B cell (primary cell): Measurements from ENCODE around the gene FHIP1A. TPM values are rescaled to one million over a fixed set of nuclear protein-coding genes. Genes with fewer than 3 reads are reported as not detected.

Source experiments
- ATAC-seq: fragments of 200-7000 bp; cut with Tn5 transposase; one replicate; pipeline ENCODE4 v1.10.0; 2021; ENCODE audit warnings: low read depth, mild to moderate bottlenecking, moderate number of reproducible peaks, moderate library complexity
- CTCF ChIA-PET: fragments of 350-600 bp; sonication (Branson Sonifier 250); formaldehyde crosslinking; loops from one replicate; lab custom pipeline; 2021; ENCODE audit warnings: antibody characterized with exemption, inconsistent platforms; lab: Charles Lee
- POLR2A ChIA-PET: fragments of 350-600 bp; sonication (Branson Sonifier 250); formaldehyde crosslinking; loops from one replicate; lab custom pipeline; 2021; ENCODE audit warnings: antibody characterized with exemption; lab: Charles Lee
- DNase-seq: peaks from one replicate; pipeline ENCODE4 v3.0.0; 2013
- H2AFZ ChIP-seq: 2 replicates; pipeline ENCODE4 v1.6.1; 2012; ENCODE audit warnings: mild to moderate bottlenecking, low read depth, low read length; ENCODE audit not compliant: insufficient read depth, poor library complexity, severe bottlenecking
- H3K27ac ChIP-seq, 2 donors: 1 replicate in 1 of 2; 2 replicates in 1 of 2; pipeline ENCODE4 v1.5.1; 2012 to 2013; ENCODE audit warnings: low read length in 2 of 2, mild to moderate bottlenecking in 2 of 2, moderate library complexity in 1 of 2
- H3K27me3 ChIP-seq, 4 experiments: fragments of 200-600 bp in 1 of 4; sonication (generic) in 1 of 4; replicated peaks in 1 of 4; 1 replicate in 2 of 4; 2 replicates in 2 of 4; pipeline versions ENCODE4 v1.6.1 to v1.7.0; 2013 to 2016; ENCODE audit warnings: low read length in 3 of 4, mild to moderate bottlenecking in 2 of 4, mixed read lengths in 1 of 4, moderate library complexity in 1 of 4; ENCODE audit not compliant: insufficient read depth in 4 of 4, control insufficient read depth in 3 of 4; ENCODE audit errors: control extremely low read depth in 1 of 4
- H3K36me3 ChIP-seq, 2 experiments: replicated peaks in 1 of 2; 1 replicate in 1 of 2; 2 replicates in 1 of 2; pipeline versions ENCODE4 v1.6.1 to v1.7.1; 2013; ENCODE audit warnings: low read length in 1 of 2; ENCODE audit not compliant: insufficient read depth in 2 of 2, control insufficient read depth in 1 of 2; ENCODE audit errors: control extremely low read depth in 1 of 2, extremely low read depth in 1 of 2
- H3K4me1 ChIP-seq, 2 donors: fragments of 200-600 bp in 1 of 2; sonication (generic) in 1 of 2; 1 replicate in 1 of 2; 2 replicates in 1 of 2; pipeline versions ENCODE4 v1.5.1 to v1.6.1; 2013 to 2017; ENCODE audit warnings: low read length in 2 of 2; ENCODE audit not compliant: control insufficient read depth in 2 of 2, insufficient read depth in 2 of 2
- H3K4me2 ChIP-seq: replicated peaks from 2 replicates; pipeline ENCODE3; 2012; ENCODE audit warnings: mild to moderate bottlenecking, low read depth, low read length; ENCODE audit not compliant: poor library complexity, severe bottlenecking
- H3K4me3 ChIP-seq, 5 experiments: fragments of 200-600 bp in 1 of 5; sonication (generic) in 1 of 5; 1 replicate in 3 of 5; 2 replicates in 2 of 5; pipeline versions ENCODE4 v1.5.1 to v1.7.0; 2011 to 2016; ENCODE audit warnings: low read length in 4 of 5, mild to moderate bottlenecking in 4 of 5, low read depth in 2 of 5, control low read depth in 1 of 5, moderate library complexity in 1 of 5; ENCODE audit not compliant: insufficient read depth in 1 of 5; ENCODE audit errors: control extremely low read depth in 1 of 5, extremely low read depth in 1 of 5
- H3K79me2 ChIP-seq: fragments of 200-600 bp; sonication (generic); one replicate; pipeline ENCODE4 v1.6.0; 2016; ENCODE audit warnings: low read length; ENCODE audit not compliant: control insufficient read depth, insufficient read depth
- H3K9ac ChIP-seq: fragments of 200-600 bp; sonication (generic); 2 replicates; pipeline ENCODE4 v1.6.1; 2017; ENCODE audit warnings: mild to moderate bottlenecking, low read length, moderate library complexity
- H3K9me3 ChIP-seq, 3 donors: one replicate each; pipeline versions ENCODE4 v1.6.1 to v1.7.1; 2013; ENCODE audit warnings: low read length in 2 of 3; ENCODE audit not compliant: control insufficient read depth in 2 of 3, insufficient read depth in 1 of 3; ENCODE audit errors: control extremely low read depth in 1 of 3
- H4K20me1 ChIP-seq: 2 replicates; pipeline ENCODE4 v1.6.0; 2012; ENCODE audit warnings: mild to moderate bottlenecking, low read length; ENCODE audit not compliant: insufficient read depth, control insufficient read depth, poor library complexity, severe bottlenecking
- H3K27ac Mint-ChIP-seq: one replicate; pipeline ENCODE4 v1.8.0; 2021; ENCODE audit warnings: mixed read lengths
- H3K27me3 Mint-ChIP-seq: one replicate; pipeline ENCODE4 v1.8.0; 2021; ENCODE audit warnings: mixed read lengths
- H3K4me1 Mint-ChIP-seq: one replicate; pipeline ENCODE4 v1.8.0; 2021; ENCODE audit warnings: mixed read lengths
- H3K4me3 Mint-ChIP-seq: one replicate; pipeline ENCODE4 v1.8.0; 2021; ENCODE audit warnings: mixed read lengths
- H3K9me3 Mint-ChIP-seq: one replicate; pipeline ENCODE4 v1.8.0; 2022; ENCODE audit warnings: mixed read lengths; ENCODE audit not compliant: insufficient read depth
- EZH2 ChIP-seq: IDR thresholded peaks from 2 replicates; pipeline ENCODE4 v1.6.1; 2012; ENCODE audit warnings: borderline replicate concordance, low read depth, mild to moderate bottlenecking, moderate library complexity, low read length; ENCODE audit not compliant: insufficient read depth, poor library complexity, severe bottlenecking
- WGBS: methylation state at CpG from one replicate; pipeline ENCODE4 v1.1.5; 2013; ENCODE audit warnings: missing lambda C conversion rate; ENCODE audit not compliant: insufficient coverage; 5-methylcytosine and 5-hydroxymethylcytosine counted together
- intact Hi-C: fragments of 100-400 bp; cut with micrococcal nuclease; formaldehyde crosslinking; loops from one replicate; pipeline ENCODE4 v1.10.0; 2022
- polyA plus RNA-seq: library from polyadenylated mRNA; depleted of rRNA; stranded (reverse); fragments of >200 nt; gene quantifications from 2 replicates; pipeline ENCODE4 v1.2.3, GENCODE V29; 2012
- total RNA-seq, 2 donors: library from RNA; stranded (reverse); fragments of 120-200 nt in 1 of 2; gene quantifications; 1 replicate in 1 of 2; 2 replicates in 1 of 2; pipeline versions ENCODE4 v1.2.3 to v1.2.4, GENCODE V29; 2013 to 2022
- TF ChIP-seq, protein P1 (sequence below): fragments of 200-600 bp; IDR thresholded peaks from one replicate; pipeline ENCODE4 v1.8.0; 2022; ENCODE audit warnings: antibody characterized with exemption, mild to moderate bottlenecking

The FHIP1A gene
- total and polyA plus RNA-seq, 2 donors (not counting 1 experiment from before 2014, with no cell fraction given): 0.03 to 0.76 TPM

DNA sequence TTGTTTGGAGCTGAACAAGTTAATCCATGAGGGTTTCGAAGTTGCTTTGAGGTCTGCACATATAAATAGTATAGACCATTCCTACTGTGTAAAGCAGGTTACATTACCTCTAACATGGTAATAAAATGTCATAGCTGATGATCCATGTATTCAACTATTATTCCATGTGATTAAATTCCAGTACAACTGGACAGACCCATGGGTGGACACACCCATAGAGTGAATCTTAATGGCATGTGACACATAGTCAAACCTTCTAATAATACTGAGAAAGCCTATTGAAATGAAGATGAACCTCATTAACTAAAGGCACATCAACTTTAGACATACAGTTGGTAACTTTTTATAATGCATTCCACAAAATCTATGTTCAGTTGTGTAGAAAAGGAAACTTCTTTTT is 28.5 kb downstream of the FHIP1A start:
- no peak overlapping the region for H3K27ac Mint-ChIP-seq
- ATAC-seq: no peak
- Histone ChIP-seq H3K36me3 (no peaks in the 10 kb centered on the region), H3K4me2 (no peak overlapping the region), H3K79me2 (no peaks in the 10 kb centered on the region), H3K4me3 (no peak overlapping the region), H3K9me3 (no peaks in the 10 kb centered on the region), H3K27ac (no peak overlapping the region), H3K4me1 (no peaks in the 10 kb centered on the region), H4K20me1 (no peaks in the 10 kb centered on the region), H3K27me3 (no peaks in the 10 kb centered on the region), H2AFZ (no peak overlapping the region), H3K9ac (no peak overlapping the region)
- no peak for TF ChIP-seq EZH2
- TF ChIP-seq, protein P1, sequence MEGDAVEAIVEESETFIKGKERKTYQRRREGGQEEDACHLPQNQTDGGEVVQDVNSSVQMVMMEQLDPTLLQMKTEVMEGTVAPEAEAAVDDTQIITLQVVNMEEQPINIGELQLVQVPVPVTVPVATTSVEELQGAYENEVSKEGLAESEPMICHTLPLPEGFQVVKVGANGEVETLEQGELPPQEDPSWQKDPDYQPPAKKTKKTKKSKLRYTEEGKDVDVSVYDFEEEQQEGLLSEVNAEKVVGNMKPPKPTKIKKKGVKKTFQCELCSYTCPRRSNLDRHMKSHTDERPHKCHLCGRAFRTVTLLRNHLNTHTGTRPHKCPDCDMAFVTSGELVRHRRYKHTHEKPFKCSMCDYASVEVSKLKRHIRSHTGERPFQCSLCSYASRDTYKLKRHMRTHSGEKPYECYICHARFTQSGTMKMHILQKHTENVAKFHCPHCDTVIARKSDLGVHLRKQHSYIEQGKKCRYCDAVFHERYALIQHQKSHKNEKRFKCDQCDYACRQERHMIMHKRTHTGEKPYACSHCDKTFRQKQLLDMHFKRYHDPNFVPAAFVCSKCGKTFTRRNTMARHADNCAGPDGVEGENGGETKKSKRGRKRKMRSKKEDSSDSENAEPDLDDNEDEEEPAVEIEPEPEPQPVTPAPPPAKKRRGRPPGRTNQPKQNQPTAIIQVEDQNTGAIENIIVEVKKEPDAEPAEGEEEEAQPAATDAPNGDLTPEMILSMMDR: no peak
- intact Hi-C loops: no loop called here
- H3K27me3 Mint-ChIP-seq: peaks cover 8% of the 10 kb centered on the region
- ChIA-PET POLR2A (no interaction called here), CTCF (no interaction called here)
- H3K4me1 Mint-ChIP-seq: no peaks in the 10 kb centered on the region
- WGBS: no CpG with 5 or more reads among the region's 1 CpG
- no peaks in the 10 kb centered on the region for H3K9me3 Mint-ChIP-seq
- H3K4me3 Mint-ChIP-seq: no peak overlapping the region
- no peak for DNase-seq

DNA sequence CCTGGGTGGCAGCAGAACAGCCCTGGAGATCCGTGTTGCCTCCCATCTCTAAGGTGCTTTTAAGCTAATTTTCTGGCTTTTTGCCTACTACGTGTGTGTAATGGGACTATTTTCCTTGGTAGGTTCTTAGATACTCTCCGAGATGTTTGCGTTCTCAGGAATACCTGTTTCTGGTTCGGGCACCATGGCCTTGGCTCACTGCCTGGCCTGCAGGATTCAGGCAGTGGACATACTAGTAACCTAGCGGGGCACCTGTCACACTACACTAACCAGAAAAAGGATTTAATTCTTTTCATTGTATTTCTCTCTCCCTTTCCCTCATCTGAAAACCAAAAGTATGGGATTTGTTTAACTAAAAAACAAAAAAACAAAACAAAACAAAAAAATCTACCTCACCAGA is 29.2 kb downstream of the FHIP1A start:
- H3K27me3 Mint-ChIP-seq: peaks cover 4% of the 10 kb centered on the region
- DNase-seq: no peak
- H3K4me1 Mint-ChIP-seq: no peaks in the 10 kb centered on the region
- CTCF ChIA-PET: no interaction called here
- Histone ChIP-seq H3K4me3 (no peak overlapping the region), H4K20me1 (no peaks in the 10 kb centered on the region), H3K36me3 (no peaks in the 10 kb centered on the region), H2AFZ (no peak overlapping the region), H3K9me3 (no peaks in the 10 kb centered on the region), H3K4me2 (no peak overlapping the region), H3K4me1 (no peaks in the 10 kb centered on the region), H3K27me3 (no peaks in the 10 kb centered on the region), H3K27ac (no peak overlapping the region), H3K79me2 (no peaks in the 10 kb centered on the region), H3K9ac (no peak overlapping the region)
- intact Hi-C loops: no loop called here
- no peaks in the 10 kb centered on the region for H3K9me3 Mint-ChIP-seq
- TF ChIP-seq, protein P1: no peak
- no peak for TF ChIP-seq EZH2
- no peak overlapping the region for H3K27ac Mint-ChIP-seq
- ATAC-seq: no peak
- H3K4me3 Mint-ChIP-seq: no peak overlapping the region
- WGBS: 88% methylated on average over 4 of the region's 6 CpGs
- POLR2A ChIA-PET: no interaction called here
